ENCODE data around the gene RNF217. TPM values are rescaled to one million over a fixed set of nuclear protein-coding genes. Genes with fewer than 3 reads are reported as not detected.

Gene RNF217
- total RNA-seq, 2 donors from 2014 or later: 10.5 to 18.7 TPM

DNA sequence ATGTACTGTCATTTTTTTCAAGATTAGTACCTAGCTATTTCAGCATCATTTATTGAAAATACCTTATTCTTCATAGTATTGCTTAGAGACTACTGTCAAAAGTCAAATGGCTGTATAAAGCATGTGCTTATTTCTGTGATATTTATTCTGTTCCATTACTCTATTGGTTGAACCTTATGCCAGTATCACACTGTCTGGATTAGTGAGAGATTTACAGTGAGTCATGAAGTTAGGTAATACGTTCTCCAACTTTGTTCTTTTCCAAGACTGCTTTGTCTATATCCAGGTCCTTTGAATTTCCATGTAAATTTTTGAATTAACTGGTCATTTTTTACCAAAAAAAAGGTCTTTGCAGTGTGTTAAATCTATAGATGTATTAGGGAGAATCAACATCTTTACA lies 18.6 kb upstream of the RNF217 start:
- WGBS, 2 donors: 89 to 90% methylated on average over 1 of the region's 1 CpG
- H3K27me3 ChIP-seq: no peaks in the 10 kb centered on the region
- intact Hi-C loops (cut with DNase I): no loop called here
- no peak for DNase-seq
- no peaks in the 10 kb centered on the region for H3K36me3 ChIP-seq (replicated peaks in 1 of 2; ENCODE audit: insufficient read depth in 1 of 2, low read depth in 2 of 2)
- H3K9me3 ChIP-seq: no peaks in the 10 kb centered on the region
- no peak overlapping the region for H3K27ac ChIP-seq
- TF ChIP-seq, protein P1, sequence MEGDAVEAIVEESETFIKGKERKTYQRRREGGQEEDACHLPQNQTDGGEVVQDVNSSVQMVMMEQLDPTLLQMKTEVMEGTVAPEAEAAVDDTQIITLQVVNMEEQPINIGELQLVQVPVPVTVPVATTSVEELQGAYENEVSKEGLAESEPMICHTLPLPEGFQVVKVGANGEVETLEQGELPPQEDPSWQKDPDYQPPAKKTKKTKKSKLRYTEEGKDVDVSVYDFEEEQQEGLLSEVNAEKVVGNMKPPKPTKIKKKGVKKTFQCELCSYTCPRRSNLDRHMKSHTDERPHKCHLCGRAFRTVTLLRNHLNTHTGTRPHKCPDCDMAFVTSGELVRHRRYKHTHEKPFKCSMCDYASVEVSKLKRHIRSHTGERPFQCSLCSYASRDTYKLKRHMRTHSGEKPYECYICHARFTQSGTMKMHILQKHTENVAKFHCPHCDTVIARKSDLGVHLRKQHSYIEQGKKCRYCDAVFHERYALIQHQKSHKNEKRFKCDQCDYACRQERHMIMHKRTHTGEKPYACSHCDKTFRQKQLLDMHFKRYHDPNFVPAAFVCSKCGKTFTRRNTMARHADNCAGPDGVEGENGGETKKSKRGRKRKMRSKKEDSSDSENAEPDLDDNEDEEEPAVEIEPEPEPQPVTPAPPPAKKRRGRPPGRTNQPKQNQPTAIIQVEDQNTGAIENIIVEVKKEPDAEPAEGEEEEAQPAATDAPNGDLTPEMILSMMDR (IDR thresholded peaks at IDR 0.05): no peak
- TF ChIP-seq POLR2A (IDR thresholded peaks at IDR 0.05): no peak
- H3K4me3 ChIP-seq: no peak overlapping the region
- peaks cover 4% of the 10 kb centered on the region for H3K4me1 ChIP-seq
- no peak for ATAC-seq

DNA sequence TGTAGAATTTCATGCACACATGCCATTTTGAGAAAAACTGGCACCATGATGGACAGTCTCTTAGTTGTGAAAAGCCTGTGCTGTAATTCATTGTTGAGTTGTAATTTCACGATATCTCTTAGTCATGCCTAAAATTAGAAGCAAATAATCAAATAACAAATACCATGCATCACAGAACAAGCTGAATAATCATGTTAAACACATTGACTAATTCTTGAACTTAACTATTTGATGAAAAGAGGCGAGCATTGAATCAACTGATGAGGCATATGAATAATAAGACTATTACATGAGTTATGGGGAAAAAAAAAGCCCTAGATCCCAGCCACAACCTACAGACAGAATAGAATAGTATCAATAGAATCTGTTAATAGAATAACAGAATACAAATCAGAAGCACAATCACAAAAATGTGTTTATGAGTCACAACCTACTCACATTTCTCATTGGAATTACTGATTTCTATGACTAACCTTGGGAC lies 14.2 kb upstream of the RNF217 start:
- WGBS, 2 donors: 31 to 43% methylated on average over 2 of the region's 2 CpGs
- Histone ChIP-seq H3K36me3 (replicated peaks in 1 of 2; ENCODE audit: insufficient read depth in 1 of 2, low read depth in 2 of 2) (no peaks in the 10 kb centered on the region), H3K4me3 (no peak overlapping the region), H3K9me3 (no peaks in the 10 kb centered on the region), H3K4me1 (peaks cover 4% of the 10 kb centered on the region), H3K27ac (no peak overlapping the region), H3K27me3 (no peaks in the 10 kb centered on the region)
- ATAC-seq (no peak), DNase-seq (no peak)
- intact Hi-C loops (cut with DNase I): no loop called here
- TF ChIP-seq, protein P1 (IDR thresholded peaks at IDR 0.05): no peak
- TF ChIP-seq POLR2A (IDR thresholded peaks at IDR 0.05): no peak

DNA sequence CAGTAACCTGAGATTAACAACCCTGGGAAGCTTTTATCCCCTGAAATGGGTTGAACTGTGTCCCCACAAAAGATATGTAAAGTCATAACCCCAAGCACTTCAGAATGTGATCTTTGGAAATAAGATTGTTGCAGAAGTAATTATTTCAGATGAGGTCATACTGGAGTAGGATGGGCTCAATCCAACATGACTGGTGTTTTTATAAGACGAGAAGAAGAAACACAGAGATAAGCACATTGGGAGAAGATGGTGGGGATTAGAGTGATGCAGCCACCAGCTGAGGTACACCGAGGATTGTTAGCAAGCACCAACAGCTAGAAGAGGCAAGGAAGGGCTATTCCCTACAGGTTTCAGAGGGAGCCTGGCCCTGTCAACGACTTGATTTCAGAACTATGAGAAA lies 12.5 kb upstream of the RNF217 start:
- TF ChIP-seq POLR2A (IDR thresholded peaks at IDR 0.05): no peak
- TF ChIP-seq, protein P1 (IDR thresholded peaks at IDR 0.05): no peak
- no peak overlapping the region for H3K4me3 ChIP-seq
- WGBS, 2 donors: 90 to 91% methylated on average over 3 of the region's 3 CpGs
- H3K4me1 ChIP-seq: peaks cover 4% of the 10 kb centered on the region
- H3K27ac ChIP-seq: no peak overlapping the region
- ATAC-seq: no peak
- no peak for DNase-seq
- intact Hi-C loops (cut with DNase I): no loop called here
- H3K9me3 ChIP-seq: no peaks in the 10 kb centered on the region
- H3K36me3 ChIP-seq (replicated peaks in 1 of 2; ENCODE audit: insufficient read depth in 1 of 2, low read depth in 2 of 2): no peaks in the 10 kb centered on the region
- H3K27me3 ChIP-seq: no peaks in the 10 kb centered on the region

DNA sequence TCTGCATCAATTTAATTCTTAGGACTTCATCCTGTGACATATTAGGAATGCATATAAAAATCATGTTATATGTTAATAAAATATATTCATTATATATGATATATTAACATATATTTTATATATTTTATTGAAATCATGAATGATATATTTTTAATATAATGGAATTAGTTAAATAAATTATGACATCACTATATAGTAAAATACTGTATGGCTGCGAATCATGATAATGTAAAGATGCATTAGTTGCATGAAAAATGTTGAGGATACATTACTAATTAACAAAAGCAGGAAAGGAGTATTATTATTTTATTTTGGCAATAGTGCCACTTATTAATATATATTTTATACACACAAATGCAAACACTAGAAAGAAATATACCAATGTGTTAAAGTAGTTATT lies 8.4 kb upstream of the RNF217 start:
- Histone ChIP-seq H3K27ac (no peak overlapping the region), H3K4me1 (no peaks in the 10 kb centered on the region), H3K4me3 (no peak overlapping the region), H3K27me3 (no peaks in the 10 kb centered on the region), H3K36me3 (replicated peaks in 1 of 2; ENCODE audit: insufficient read depth in 1 of 2, low read depth in 2 of 2) (no peaks in the 10 kb centered on the region), H3K9me3 (no peaks in the 10 kb centered on the region)
- ATAC-seq (no peak), DNase-seq (no peak)
- no peak for TF ChIP-seq POLR2A (IDR thresholded peaks at IDR 0.05)
- TF ChIP-seq, protein P1 (IDR thresholded peaks at IDR 0.05): no peak
- 97 to 100% methylated on average over 1 of the region's 1 CpG for WGBS, 2 donors
- intact Hi-C loops (cut with DNase I): no loop called here

DNA sequence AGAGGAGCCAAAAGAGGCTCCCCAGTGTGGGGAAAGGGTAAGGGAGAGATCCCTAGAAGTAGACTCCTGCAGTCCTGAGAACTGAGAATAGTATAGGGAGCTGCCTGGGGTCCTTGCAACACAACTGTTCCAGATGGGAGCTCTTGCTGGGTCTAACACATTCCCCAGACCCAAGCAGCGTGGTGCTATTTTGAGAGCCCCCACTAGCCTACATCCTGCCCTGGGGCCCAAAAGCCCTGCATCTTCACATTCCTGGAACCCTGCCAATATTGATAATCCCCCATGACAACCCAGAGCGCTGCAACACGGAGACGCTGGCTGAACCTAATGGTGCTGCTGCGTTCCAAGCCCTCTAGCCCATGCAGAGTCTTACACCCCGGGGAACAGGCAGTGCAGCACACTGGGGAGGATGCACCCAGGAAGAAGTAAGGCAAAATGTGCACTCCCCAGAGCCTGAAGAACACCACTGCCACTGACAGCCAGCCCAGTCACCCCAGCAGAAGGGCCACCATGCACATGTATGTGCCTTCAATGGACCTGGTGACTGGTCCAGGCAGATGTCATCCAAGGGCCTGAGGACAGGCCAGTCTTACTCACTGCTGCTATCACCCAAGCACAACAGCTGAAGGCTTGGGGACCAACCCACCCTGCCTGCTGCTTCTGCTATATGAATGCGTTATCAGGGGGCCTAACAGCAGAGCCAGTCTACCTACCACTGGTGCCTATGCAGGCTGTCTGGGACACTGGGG lies 7.0 kb upstream of the RNF217 start:
- ATAC-seq: no peak
- TF ChIP-seq, protein P1 (IDR thresholded peaks at IDR 0.05): no peak
- no peak for TF ChIP-seq POLR2A (IDR thresholded peaks at IDR 0.05)
- DNase-seq: no peak
- H3K4me1 ChIP-seq: no peaks in the 10 kb centered on the region
- no peaks in the 10 kb centered on the region for H3K9me3 ChIP-seq
- H3K36me3 ChIP-seq (replicated peaks in 1 of 2; ENCODE audit: insufficient read depth in 1 of 2, low read depth in 2 of 2): no peaks in the 10 kb centered on the region
- intact Hi-C loops (cut with DNase I): no loop called here
- H3K27ac ChIP-seq: no peak overlapping the region
- no peak overlapping the region for H3K4me3 ChIP-seq
- no peaks in the 10 kb centered on the region for H3K27me3 ChIP-seq
- 85 to 86% methylated on average over 5 to 7 of the region's 7 CpGs for WGBS, 2 donors

All from body of pancreas (tissue), 4 donors.